Gastroesophageal sphincter (tissue), 4 donors: Measurements from ENCODE around the gene OR10G3. TPM values are rescaled to one million over a fixed set of nuclear protein-coding genes. Genes with fewer than 3 reads are reported as not detected.

Experiments
- ATAC-seq: fragments of 150-250 bp; one replicate; pipeline ENCODE4 v1.9.1; 2016; ENCODE audit warnings: mild to moderate bottlenecking, moderate library complexity
- H3K27ac ChIP-seq, 4 donors: fragments of 200-600 bp; sonication (generic) in 3 of 4; 1 replicate in 3 of 4; 2 replicates in 1 of 4; pipeline ENCODE4 v1.5.1; 2016 to 2019
- H3K27me3 ChIP-seq: fragments of 200-600 bp; sonication (generic); one replicate; pipeline ENCODE4 v1.5.1; 2019
- H3K36me3 ChIP-seq, 2 donors: fragments of 200-600 bp; sonication (generic); one replicate each; pipeline ENCODE4 v1.5.1; 2019; ENCODE audit warnings: control low read depth in 1 of 2
- H3K4me1 ChIP-seq, 3 donors: fragments of 200-600 bp; sonication (generic); 1 replicate in 2 of 3; 2 replicates in 1 of 3; pipeline ENCODE4 v1.5.1; 2016 to 2019; ENCODE audit warnings: control low read depth in 2 of 3
- H3K4me3 ChIP-seq, 2 donors: fragments of 200-600 bp; sonication (generic); one replicate each; pipeline ENCODE4 v1.5.1; 2019; ENCODE audit warnings: mild to moderate bottlenecking in 1 of 2, moderate library complexity in 1 of 2
- H3K9me3 ChIP-seq, 3 donors: fragments of 200-600 bp; sonication (generic); one replicate each; pipeline ENCODE4 v1.5.1; 2017 to 2019; ENCODE audit warnings: control low read depth in 2 of 3
- CTCF ChIP-seq, 4 experiments: fragments of 200-600 bp in 2 of 4; fragments of 450-650 bp in 2 of 4; sonication (generic) in 1 of 4; IDR thresholded peaks; one replicate each; pipeline ENCODE4 v1.5.1; 2017 to 2019; ENCODE audit warnings: antibody characterized with exemption in 4 of 4, mild to moderate bottlenecking in 2 of 4, moderate library complexity in 2 of 4
- EP300 ChIP-seq: sonication (generic); formaldehyde crosslinking; IDR thresholded peaks from one replicate; pipeline ENCODE4 v1.6.1; 2017; ENCODE audit warnings: antibody characterized with exemption, mild to moderate bottlenecking
- POLR2A ChIP-seq, 2 donors: fragments of 450-650 bp; IDR thresholded peaks; one replicate each; pipeline ENCODE4 v1.6.1; 2017; ENCODE audit warnings: antibody characterized with exemption in 2 of 2, mild to moderate bottlenecking in 2 of 2, moderate library complexity in 1 of 2
- POLR2AphosphoS5 ChIP-seq: sonication (generic); formaldehyde crosslinking; IDR thresholded peaks from one replicate; pipeline ENCODE4 v1.6.1; 2017; ENCODE audit warnings: antibody characterized with exemption
- WGBS, 2 donors: methylation state at CpG; one replicate each; pipeline ENCODE4 v1.1.5; 2018; ENCODE audit warnings: low coverage in 1 of 2; 5-methylcytosine and 5-hydroxymethylcytosine counted together
- total RNA-seq, 4 donors: library from RNA; depleted of rRNA; stranded (reverse); fragments of >200 nt; gene quantifications; one replicate each; pipeline ENCODE4 v1.1.0, GENCODE V29; 2016

The OR10G3 gene
- total RNA-seq, 4 donors from 2014 or later, result not detected

- H3K4me1 ChIP-seq, result peaks cover 0 to 26% (median 6%) of the 10 kb centered on the region in 3 donors
- no peaks in the 10 kb centered on the region for H3K9me3 ChIP-seq
- 60% methylated on average over 1 of the region's 12 CpGs; no CpG with 5 or more reads in 1 of the 2 donors for WGBS, 2 donors
- H3K27ac ChIP-seq, result peak overlapping the region; percentile 22 to 85 (median 82)
- peaks cover 0 to 21% of the 10 kb centered on the region in 2 donors for H3K36me3 ChIP-seq
- H3K27me3 ChIP-seq, result no peaks in the 10 kb centered on the region
- no peak for TF ChIP-seq POLR2A (IDR thresholded peaks at IDR 0.05)
- no peak for TF ChIP-seq EP300
- no peak for TF ChIP-seq CTCF (IDR thresholded peaks at IDR 0.05)
- no peak for TF ChIP-seq POLR2AphosphoS5
- ATAC-seq, result peak; percentile 31
- peak overlapping the region; percentile 71 to 80 for H3K4me3 ChIP-seq
Observed at GRCh38 chr14:21525571-21525961, 54.3 kb downstream of the OR10G3 start.

GRCh38 chr14:21524575-21525490 is 55.0 kb downstream of the OR10G3 start:
- WGBS, 2 donors, result 90% methylated on average over 6 of the region's 18 CpGs; no CpG with 5 or more reads in 1 of the 2 donors
- TF ChIP-seq EP300, result no peak
- TF ChIP-seq CTCF (IDR thresholded peaks at IDR 0.05), result no peak
- TF ChIP-seq POLR2AphosphoS5, result no peak
- TF ChIP-seq POLR2A (IDR thresholded peaks at IDR 0.05), result no peak
- H3K4me1 ChIP-seq, result peaks cover 0 to 26% (median 6%) of the 10 kb centered on the region in 3 donors
- no peak for ATAC-seq
- H3K27ac ChIP-seq, result peak overlapping the region in 3 of 4 donors; percentile 81 to 85 (median 82)
- H3K4me3 ChIP-seq, result peak overlapping the region in 1 of 2 donors; percentile 71
- H3K9me3 ChIP-seq, result no peaks in the 10 kb centered on the region
- peaks cover 0 to 21% of the 10 kb centered on the region in 2 donors for H3K36me3 ChIP-seq
- H3K27me3 ChIP-seq, result no peaks in the 10 kb centered on the region

GRCh38 chr14:21523203-21523602 is 56.7 kb downstream of the OR10G3 start:
- Histone ChIP-seq H3K9me3 (no peaks in the 10 kb centered on the region), H3K27me3 (no peaks in the 10 kb centered on the region), H3K4me3 (no peak overlapping the region), H3K27ac (no peak overlapping the region), H3K4me1 (peaks cover 0 to 26% (median 6%) of the 10 kb centered on the region in 3 donors), H3K36me3 (peaks cover 0 to 21% of the 10 kb centered on the region in 2 donors)
- no peak for ATAC-seq
- WGBS, 2 donors, result 75 to 100% methylated on average over 2 to 4 of the region's 7 CpGs
- TF ChIP-seq EP300 (no peak), CTCF (IDR thresholded peaks at IDR 0.05) (no peak), POLR2A (IDR thresholded peaks at IDR 0.05) (no peak), POLR2AphosphoS5 (no peak)

- peaks cover 0 to 21% of the 10 kb centered on the region in 2 donors for H3K36me3 ChIP-seq
- WGBS, 2 donors, result 54 to 59% methylated on average over 2 of the region's 2 CpGs
- TF ChIP-seq POLR2AphosphoS5 (no peak), CTCF (IDR thresholded peaks at IDR 0.05) (no peak), POLR2A (IDR thresholded peaks at IDR 0.05) (no peak), EP300 (no peak)
- H3K4me3 ChIP-seq, result no peak overlapping the region
- ATAC-seq, result no peak
- H3K4me1 ChIP-seq, result peaks cover 0 to 17% (median 6%) of the 10 kb centered on the region in 3 donors
- no peaks in the 10 kb centered on the region for H3K9me3 ChIP-seq
- no peaks in the 10 kb centered on the region for H3K27me3 ChIP-seq
- no peak overlapping the region for H3K27ac ChIP-seq
Observed at GRCh38 chr14:21521501-21521900, 58.4 kb downstream of the OR10G3 start.
